Epithelial cell of prostate (primary cell): ENCODE measurements around the gene CIP2A.

Source experiments
- DNase-seq: peaks from one replicate; pipeline ENCODE4 v3.0.0-alpha.2; 2011; ENCODE audit warnings: low read depth, low spot score
- H3K27ac ChIP-seq: fragments of 450-650 bp; 2 replicates; pipeline ENCODE4 v1.5.1; 2017; ENCODE audit warnings: mild to moderate bottlenecking

Gene CIP2A

GRCh38 chr3:108513961-108514360 lies 75.3 kb downstream of the CIP2A start:
- no peak overlapping the region for H3K27ac ChIP-seq
- no peak for DNase-seq

DNA sequence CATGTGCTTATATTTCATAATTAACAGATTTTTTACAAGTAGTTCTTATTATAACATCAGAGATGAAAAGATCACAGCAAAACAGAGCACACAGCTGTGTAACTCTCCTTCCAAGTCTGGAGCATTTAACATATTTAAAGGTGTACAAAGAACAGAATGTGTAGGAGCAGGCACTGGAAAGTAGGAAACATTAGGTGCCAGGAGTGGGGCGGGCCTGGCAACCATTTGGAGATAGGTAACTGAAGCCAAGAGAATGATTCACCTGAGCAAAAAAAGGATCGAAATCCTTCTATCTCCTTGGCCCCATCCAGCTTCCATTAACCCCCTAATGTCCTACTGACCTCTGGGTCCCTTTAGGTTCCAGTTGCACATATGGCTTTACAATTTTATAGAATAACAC lies 76.6 kb downstream of the CIP2A start:
- DNase-seq: no peak

GRCh38 chr3:108511490-108511889 lies 77.7 kb downstream of the CIP2A start:
- H3K27ac ChIP-seq: no peak overlapping the region
- peak; percentile 22 for DNase-seq

More for the DNA sequence above, 76.6 kb downstream of the CIP2A start:
- no peak overlapping the region for H3K27ac ChIP-seq

DNA sequence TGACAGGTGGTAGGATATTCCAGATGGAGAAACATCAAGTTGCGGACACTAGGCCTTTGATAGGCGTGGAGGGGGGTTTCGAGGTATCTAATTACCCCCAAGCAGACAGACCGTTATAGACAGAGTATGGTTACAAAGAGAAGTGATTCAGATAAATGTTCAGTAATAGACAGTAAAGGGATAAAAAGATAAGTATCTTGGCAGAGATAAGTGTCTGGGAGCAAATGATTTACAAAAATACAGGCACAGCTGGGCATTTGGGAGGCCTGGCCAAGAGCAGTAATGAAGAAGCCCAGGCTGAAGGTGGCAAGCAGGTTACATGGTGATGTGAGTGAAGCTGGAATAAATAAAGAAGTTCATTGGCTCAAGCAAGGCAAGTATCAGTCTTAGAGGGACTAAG lies 78.2 kb downstream of the CIP2A start:
- DNase-seq: no peak
- H3K27ac ChIP-seq: no peak overlapping the region

DNA sequence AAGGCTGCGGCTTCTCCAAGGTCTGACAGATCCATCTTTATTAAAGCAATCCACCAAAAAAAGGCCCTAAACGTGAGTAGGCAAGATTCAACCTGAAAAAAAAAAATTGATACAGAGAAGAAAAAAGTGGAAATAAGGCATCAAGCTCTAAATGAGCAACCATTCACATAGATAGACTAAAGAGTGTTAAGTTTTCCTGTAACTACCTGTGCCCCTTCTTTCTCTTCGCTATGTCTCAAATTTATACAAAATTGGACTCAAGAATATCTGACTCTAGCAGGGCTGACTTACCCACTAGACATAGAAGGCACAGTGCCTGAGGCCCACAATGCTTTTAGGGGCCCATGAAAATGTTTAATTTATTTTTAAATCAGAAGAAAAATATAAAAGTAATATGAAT lies 78.7 kb downstream of the CIP2A start, which contains the start of gene MYH15:
Gene MYH15, minus strand, starts transcription at position 101 of the 400 bp plus-strand sequence. Its CDS starts 66 bp downstream, at position 35.
- DNase-seq: no peak
- H3K27ac ChIP-seq: no peak within 1 kb of the TSS

DNA sequence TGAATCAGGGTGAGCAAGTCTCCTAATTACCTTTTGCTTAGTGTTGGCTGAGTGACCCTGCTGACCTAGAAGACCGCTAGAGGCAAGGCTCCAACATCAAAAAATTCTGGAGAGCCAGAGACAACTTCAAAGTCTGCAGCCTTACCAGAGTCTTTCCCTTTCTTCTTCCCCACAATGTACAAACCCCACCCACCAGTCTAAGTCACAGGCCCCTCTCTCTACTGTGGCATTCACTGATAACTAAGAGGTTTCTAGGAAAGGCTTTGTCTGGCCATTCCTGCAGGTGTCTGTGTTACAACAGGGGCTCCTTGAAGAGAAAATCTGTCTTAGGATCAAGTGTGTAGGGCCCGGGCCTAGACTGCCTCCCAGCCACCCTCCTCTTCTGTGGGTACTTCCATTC lies 79.4 kb downstream of the CIP2A start:
- DNase-seq: no peak
- H3K27ac ChIP-seq: no peak overlapping the region

DNA sequence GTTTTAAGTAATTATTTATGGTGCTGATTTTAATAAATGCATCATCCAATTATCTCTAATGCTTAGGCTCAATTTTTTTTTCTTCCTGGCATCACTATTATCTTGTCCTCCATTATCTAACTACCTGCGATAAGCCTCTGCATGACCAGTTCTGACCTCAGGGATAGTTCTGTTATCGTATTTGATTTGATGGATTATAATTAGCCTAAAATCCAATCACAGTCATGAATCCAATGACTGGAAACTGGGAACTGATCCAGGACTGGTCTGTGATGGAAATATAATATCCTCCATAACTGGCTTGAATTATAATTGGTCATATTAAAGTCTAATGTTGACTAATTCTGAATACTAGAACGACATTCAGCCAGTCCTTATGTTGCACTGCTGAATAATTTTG lies 80.0 kb downstream of the CIP2A start:
- H3K27ac ChIP-seq: no peak overlapping the region
- DNase-seq: no peak

GRCh38 chr3:108507902-108508301 lies 81.3 kb downstream of the CIP2A start:
- no peak for DNase-seq
- H3K27ac ChIP-seq: no peak overlapping the region

DNA sequence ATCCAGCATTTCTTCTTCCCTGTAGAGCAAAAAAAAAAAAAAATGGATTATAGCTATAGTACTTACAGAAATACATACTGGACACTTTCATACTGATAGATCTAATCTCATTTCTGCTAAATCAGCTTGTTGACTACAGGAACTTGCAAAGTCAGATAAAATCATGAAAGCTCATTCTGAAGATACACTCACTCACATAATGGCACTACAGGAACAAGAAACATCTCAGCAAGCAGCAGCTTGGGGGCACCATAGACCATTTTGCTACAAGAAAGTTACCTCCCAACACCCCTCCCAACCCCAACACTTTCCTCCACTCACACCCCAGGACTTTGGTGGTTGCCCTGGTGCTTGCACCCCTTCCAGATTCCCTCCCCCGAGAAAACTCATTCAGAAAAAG lies 83.4 kb downstream of the CIP2A start:
- DNase-seq: no peak
- no peak overlapping the region for H3K27ac ChIP-seq

GRCh38 chr3:108503722-108504121 lies 85.5 kb downstream of the CIP2A start:
- no peak overlapping the region for H3K27ac ChIP-seq
- DNase-seq: no peak

- DNase-seq: no peak
- H3K27ac ChIP-seq: no peak overlapping the region
Measured at GRCh38 chr3:108501535-108501934, 87.7 kb downstream of the CIP2A start.

- H3K27ac ChIP-seq: no peak overlapping the region
- DNase-seq: no peak
Measured at GRCh38 chr3:108500728-108501127, 88.5 kb downstream of the CIP2A start.
